HL-60 (cell line): ENCODE measurements around the gene ZNF74.

ENCODE experiments used
- POLR2AphosphoS5 ChIP-seq: IDR thresholded peaks from 2 replicates; pipeline ENCODE4 v1.6.1; 2012; ENCODE audit warnings: low read depth
- TF ChIP-seq, protein P1 (sequence below): IDR thresholded peaks from one replicate; pipeline ENCODE4 v1.5.1; 2011; ENCODE audit warnings: low read length, control low read depth, inconsistent platforms; ENCODE audit not compliant: insufficient read depth

DNA sequence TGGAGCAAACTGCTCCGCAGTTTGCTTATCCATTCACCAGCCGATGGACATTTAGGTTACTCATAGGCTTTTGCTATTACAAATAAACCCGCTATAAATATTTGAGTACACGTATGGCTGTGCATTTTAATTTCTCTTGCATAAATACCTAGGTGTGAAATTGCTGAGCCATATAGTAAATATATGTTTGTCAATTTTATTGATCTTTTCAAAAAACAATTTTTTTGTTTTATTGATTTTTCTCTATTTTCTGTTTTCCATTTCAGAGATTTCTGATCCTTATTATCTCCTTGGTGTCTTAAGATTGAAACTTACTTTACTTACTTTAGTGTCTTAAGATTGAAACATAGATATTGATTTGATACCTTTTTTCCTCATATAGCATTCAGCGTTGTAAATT is 4.5 kb downstream of the ZNF74 start:
- no peak for TF ChIP-seq POLR2AphosphoS5
- TF ChIP-seq, protein P1, sequence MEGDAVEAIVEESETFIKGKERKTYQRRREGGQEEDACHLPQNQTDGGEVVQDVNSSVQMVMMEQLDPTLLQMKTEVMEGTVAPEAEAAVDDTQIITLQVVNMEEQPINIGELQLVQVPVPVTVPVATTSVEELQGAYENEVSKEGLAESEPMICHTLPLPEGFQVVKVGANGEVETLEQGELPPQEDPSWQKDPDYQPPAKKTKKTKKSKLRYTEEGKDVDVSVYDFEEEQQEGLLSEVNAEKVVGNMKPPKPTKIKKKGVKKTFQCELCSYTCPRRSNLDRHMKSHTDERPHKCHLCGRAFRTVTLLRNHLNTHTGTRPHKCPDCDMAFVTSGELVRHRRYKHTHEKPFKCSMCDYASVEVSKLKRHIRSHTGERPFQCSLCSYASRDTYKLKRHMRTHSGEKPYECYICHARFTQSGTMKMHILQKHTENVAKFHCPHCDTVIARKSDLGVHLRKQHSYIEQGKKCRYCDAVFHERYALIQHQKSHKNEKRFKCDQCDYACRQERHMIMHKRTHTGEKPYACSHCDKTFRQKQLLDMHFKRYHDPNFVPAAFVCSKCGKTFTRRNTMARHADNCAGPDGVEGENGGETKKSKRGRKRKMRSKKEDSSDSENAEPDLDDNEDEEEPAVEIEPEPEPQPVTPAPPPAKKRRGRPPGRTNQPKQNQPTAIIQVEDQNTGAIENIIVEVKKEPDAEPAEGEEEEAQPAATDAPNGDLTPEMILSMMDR, result no peak
